Choroid plexus epithelial cell (primary cell): Measurements from ENCODE around the gene STK16.

Experiments used
- DNase-seq: peaks from one replicate; pipeline ENCODE4 v3.0.0-alpha.2; 2010; ENCODE audit warnings: low read depth
- H3K4me3 ChIP-seq: 2 replicates; pipeline ENCODE4 v1.5.1; 2011; ENCODE audit warnings: low read depth, mild to moderate bottlenecking, control low read depth, low read length, moderate library complexity
- CTCF ChIP-seq: conservative IDR thresholded peaks from 2 replicates; pipeline ENCODE4 v1.5.1; 2011; ENCODE audit warnings: low read depth, mild to moderate bottlenecking, control low read depth, inconsistent platforms, low read length, moderate library complexity

Gene STK16

GRCh38 chr2:219291394-219291793, 46.1 kb downstream of the STK16 start:
- no peak for DNase-seq
- no peak overlapping the region for H3K4me3 ChIP-seq
- no peak for TF ChIP-seq CTCF

- no peak overlapping the region for H3K4me3 ChIP-seq
- no peak for DNase-seq
- TF ChIP-seq CTCF, result no peak
Observed at GRCh38 chr2:219291910-219292490, 46.7 kb downstream of the STK16 start.

- H3K4me3 ChIP-seq, result no peak overlapping the region
- no peak for DNase-seq
- TF ChIP-seq CTCF, result no peak
Observed at GRCh38 chr2:219292616-219293015, 47.3 kb downstream of the STK16 start.

- no peak overlapping the region for H3K4me3 ChIP-seq
- no peak for TF ChIP-seq CTCF
- no peak for DNase-seq
Observed at GRCh38 chr2:219293736-219294231, 48.5 kb downstream of the STK16 start.

GRCh38 chr2:219294356-219295351, 49.4 kb downstream of the STK16 start:
- peak; percentile 84 for DNase-seq
- TF ChIP-seq CTCF, result peak; percentile 79
- H3K4me3 ChIP-seq, result peak overlapping the region; percentile 57

- H3K4me3 ChIP-seq, result no peak overlapping the region
- TF ChIP-seq CTCF, result no peak
- no peak for DNase-seq
Observed at GRCh38 chr2:219296142-219296541, 50.9 kb downstream of the STK16 start.
